NCI-H1930 (cell line): ENCODE measurements around the gene CLUH.
"Not testable (repeated sequence)": the region's sequence is repeated elsewhere in the genome, so short reads cannot be mapped to it uniquely, and the experiment has no call there.

Experiments
- DNase-seq, 2 experiments: peaks; one replicate each; lab custom pipeline; 2025; lab: John Stamatoyannopoulos, UW

CLUH gene

GRCh38 chr17:2701161-2701995, 10.2 kb downstream of the CLUH start:
- no peak for DNase-seq

DNA sequence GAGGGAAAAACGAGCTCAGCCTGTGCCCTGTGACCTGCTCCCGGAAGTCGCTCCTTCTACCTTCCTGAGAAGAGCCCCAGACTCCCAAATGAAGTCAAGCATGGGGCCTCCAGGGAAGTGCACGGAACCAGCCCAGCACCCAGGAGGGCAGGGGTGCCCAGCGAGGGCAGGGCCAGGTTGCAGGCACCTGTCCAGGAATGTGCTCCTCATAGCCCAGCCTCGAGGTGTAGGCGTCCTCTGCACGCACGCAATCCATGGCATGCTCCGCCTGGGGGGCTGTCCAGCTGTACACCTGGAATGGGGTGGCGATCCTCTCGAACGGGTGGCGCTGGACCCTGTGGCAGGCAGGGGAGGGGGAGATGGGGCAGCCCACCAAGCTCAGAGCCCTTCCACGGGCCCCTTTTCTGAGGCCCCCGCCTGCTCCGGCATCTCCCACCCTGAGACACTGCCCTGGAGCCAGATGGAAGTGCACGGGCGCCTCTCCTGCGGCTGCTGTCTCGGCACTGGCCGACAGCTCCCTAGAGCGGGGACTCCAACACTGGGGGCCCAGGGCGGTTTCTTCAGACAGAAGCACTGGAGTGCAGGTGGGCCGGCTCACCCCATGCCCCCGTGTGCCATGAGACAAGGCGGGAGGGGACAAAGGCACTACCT, 10.9 kb downstream of the CLUH start:
- no peak for DNase-seq

DNA sequence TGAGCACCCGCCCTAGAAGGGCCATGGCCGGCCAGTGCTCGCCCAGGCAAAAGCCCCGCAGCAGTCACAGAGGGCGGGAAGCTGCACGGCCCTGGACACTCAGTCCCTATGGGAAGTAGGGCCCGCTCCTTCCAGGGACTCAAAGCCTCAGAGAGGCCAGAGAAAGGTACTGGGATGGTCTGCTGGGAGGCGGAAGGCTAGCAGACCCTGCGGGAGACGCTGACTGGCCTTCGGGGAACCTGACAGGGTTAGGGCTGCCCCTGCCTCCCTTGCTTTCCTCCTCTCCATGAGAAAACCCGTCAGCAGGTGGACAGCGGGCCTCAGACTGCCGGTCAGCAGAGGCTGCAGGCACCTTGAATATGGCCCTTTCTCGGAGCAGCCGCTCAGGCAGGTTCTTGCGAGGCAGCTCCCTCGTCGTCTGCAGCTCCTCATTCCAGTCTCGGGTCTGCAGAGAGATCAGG, 11.5 kb downstream of the CLUH start:
- DNase-seq, result no peak

DNA sequence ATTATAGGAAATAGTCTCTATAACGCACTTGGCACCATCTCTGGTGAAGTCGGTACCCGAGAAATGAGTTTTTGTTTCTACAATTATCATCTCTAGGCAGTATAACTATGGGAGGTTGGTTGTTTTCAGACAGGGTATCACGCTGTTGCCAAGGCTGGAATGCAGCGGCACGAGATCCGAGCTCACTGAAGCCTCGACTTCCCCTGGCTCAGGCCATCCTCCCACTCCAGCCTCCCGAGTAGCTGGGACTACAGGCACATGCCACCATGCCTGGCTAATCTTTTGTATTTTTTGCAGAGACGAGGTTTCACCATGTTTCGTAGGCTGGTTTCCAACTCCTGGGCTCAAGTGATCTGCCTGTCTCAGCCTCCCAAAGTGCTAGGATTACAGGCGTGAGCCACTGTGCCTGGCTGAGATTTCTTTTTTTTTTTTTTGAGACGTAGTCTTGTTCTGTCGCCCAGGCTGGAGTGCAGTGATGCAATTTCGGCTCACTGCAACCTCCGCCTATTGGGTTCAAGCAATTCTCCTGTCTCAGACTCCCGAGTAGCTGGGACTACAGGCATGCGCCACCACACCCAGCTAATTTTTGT, 12.3 kb downstream of the CLUH start:
- DNase-seq, result not testable (repeated sequence)

GRCh38 chr17:2697611-2698162, 13.9 kb downstream of the CLUH start:
- no peak for DNase-seq

GRCh38 chr17:2695961-2696760, 15.4 kb downstream of the CLUH start:
- DNase-seq, result no peak

GRCh38 chr17:2695243-2695960, 16.2 kb downstream of the CLUH start:
- no peak for DNase-seq

- DNase-seq, result no peak
These were observed 17.0 kb downstream of the CLUH start for GRCh38 chr17:2694381-2695242.

- no peak for DNase-seq
These were observed 17.8 kb downstream of the CLUH start for GRCh38 chr17:2693561-2694380.

DNA sequence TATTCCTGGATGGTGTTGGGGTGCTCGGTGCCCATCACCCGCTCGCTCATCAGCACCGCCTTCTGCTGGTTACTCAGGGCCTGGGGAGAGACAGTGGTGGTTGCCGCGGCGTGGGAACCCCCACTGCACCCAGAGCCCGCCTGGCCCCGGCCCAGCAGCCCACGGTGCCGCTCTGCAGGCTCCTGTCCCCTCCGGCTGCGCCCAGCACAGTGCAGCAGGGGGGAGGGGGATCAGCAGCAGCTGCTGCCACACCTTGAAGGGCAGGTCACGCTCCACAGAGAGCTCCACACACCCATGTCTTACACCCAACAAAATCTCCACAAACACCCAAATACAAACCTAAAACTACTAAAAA, 18.8 kb downstream of the CLUH start:
- DNase-seq, result no peak

DNA sequence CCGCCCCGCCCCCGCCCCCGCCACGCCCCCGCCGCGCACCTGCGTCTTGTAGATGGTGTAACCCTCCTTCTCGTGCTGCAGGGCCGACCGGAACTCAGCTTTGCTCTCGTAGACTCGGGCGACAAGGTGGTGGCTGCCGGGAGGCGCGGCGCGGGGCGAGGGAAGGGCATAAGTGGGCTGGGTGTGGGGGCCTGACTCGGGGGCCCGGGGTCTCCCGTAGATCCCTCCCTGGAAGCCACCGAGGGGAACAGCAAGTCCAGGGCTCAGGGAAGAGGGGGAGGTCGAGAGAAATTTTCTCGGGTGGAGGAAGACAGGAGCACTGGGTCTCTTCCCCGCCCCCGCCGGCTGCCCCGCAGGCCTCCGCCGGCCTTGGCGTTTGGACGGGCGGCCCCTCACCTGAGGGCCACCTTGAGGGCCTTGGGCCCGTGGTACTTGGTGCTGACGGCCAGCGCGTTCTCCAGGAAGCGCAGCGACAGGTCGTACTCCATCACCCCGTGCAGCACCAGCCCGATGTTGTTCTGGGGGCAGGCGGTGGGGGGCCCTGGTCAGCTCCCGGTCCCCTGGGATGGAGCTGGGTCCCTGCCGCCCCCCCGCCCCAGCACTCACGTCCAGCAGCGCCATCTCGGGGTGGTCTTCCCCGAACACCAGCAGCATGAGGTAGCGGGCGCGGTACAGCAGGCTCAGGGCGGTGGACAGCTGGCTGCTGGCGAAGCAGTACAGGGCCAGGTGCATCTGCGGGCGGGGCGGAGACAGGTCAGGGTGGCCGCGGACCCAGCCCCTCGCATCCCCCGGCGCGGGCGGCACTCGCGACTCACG, 19.4 kb downstream of the CLUH start:
- no peak for DNase-seq

DNA sequence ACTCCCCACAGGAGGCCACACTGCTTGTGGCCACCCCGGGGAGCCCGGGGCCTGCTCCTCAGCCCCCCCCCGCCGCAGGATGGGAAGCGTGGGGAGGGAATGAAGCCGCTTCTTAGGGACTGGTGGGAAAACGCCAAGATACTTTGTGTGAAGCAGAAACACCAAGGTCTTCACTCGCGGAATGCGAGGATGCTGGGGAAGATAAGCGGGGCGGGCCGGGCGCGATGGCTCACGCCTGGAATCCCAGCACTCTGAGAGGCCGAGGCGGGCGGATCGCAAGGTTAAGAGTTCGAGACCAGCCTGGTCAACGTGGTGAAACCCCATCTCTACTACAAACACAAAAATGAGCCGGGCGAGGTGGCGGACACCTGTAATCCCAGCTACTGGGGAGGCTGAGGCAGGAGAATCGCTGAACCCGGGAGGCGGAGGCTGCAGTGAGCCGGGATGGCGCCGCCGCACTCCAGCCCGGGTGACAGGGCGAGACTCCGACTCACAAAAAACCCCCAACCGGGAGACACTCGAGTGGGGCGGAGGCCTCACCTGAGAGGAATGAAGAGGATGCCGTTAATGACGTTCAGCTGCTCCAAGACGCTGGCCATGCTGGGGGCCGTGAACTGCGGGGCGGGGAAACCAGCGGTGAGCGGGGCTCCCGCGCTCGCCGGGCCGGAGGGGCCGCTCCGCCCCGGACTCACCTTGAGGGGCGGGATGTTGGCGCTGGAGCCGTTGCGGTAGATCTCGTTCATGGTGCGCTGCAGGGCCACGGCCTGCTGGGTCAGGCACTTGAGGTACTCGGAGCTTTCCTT, 20.3 kb downstream of the CLUH start:
- no peak for DNase-seq

DNA sequence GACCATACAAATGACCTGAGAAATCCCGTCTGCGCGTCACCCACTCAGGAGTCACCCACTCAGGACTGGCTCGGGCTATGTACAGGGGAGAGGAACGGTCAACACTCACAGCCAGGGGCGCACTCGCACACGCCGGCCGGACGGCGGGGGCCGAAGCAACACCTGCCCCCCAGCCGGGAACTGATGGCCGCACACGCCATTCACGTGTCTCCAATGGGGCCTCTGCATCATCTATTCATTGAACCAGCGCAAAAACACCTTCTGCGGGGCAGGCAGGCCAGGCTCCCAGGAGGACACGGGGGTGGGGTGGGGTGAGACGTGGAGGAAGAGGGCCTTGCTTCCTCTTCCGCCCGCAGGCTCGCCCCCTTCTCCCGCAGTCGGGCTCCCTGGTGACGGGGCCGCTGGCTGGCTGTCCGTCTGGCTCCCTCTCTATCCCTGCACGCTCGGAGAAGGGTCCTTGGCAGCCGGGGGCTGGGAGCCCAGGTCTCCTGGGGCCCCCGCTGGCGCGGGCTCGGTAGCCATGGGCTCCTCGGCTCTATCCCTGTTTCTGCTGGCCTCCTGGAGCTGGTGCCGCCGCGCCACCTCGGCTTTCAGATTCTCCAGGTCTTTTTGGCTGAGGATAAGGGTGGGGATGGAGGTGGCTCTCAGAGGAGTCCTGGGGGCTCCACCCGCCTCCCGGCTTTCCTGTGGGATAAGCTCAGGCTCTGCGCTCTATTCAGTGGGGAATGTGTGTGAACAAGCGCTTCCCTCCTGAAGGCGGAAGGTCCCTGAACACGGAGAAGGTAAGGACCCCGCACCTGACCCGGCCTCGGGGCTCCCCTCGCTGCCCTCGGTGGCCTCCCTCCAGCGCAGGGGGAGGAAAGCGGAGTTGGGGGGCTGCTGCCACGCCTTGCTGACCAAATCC, 21.1 kb downstream of the CLUH start:
- DNase-seq, result no peak

GRCh38 chr17:2689411-2690164, 22.0 kb downstream of the CLUH start:
- DNase-seq, result no peak

DNA sequence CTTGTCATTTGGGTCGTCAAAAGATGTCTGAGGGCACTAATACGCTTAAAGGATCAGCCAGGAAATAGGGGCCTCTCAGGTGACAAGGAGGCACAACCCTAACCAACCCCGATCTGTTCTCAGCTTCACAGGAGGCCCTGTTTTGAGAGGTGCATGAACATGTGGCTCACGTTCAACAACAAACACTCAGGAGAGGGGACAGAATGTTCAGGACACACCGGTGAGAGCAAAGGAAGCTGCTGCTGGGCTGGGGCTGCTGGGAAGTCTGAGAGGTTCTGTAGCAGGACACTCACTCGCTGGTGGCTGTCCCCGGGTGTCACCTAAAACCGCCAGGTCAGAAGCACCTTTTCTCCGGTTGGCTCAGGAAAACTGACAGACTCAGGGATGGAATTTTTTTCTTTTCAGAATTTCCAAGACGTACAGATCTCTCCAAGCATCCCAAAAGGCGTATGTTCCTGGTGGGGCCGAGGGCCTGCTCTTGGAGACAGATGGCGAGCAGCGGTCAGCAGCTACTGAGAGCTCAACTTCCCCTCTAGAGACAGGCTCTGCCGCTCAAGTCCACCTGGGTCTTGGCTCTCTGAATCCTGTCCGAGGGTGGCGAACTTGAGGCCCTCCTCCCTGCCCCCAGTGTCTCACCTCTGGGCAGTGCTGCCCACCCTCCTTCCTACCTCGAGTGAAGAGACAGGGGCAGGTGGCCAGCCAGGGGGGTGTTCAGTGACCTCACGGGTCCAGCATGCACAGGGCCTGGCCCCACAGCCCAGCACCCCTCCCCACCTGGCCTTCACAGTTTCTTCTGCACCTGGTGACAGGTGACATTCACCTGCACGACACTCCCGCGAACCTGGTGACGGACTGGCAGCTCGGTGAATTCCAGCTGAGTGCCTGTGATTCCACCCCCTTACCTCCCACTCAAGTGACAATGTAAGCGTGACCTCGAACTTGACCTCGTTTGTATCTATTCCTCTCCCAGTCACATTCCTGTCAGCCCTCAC, 22.9 kb downstream of the CLUH start:
- no peak for DNase-seq
